ENCODE measurements around the gene KMT2D. TPM values are rescaled to one million over a fixed set of nuclear protein-coding genes. Genes with fewer than 3 reads are reported as not detected.

The KMT2D gene
- 10.7 and 15.2 TPM in 2 replicates for total RNA-seq (2014; rRNA removed; shearing (Covaris generic); ENCODE audit: low replicate concordance)

- peak; percentile 94 for DNase-seq (ENCODE audit: low read depth)
- in situ Hi-C loops (cut with HindIII; ENCODE audit: low pct_unique_long_range_greater_than_20kb, low sequenced_read_pairs), result loop anchor here (10.0 kb wide), 1 partner anchor 174 kb away; no protein-coding TSS in a partner anchor
Measured at GRCh38 chr12:49060237-49061156, at the start of gene KMT2D. TSS of gene KMT2D (minus strand) at chr12:49060794. CDS start at chr12:49055324, 5,470 bp downstream.

DNA sequence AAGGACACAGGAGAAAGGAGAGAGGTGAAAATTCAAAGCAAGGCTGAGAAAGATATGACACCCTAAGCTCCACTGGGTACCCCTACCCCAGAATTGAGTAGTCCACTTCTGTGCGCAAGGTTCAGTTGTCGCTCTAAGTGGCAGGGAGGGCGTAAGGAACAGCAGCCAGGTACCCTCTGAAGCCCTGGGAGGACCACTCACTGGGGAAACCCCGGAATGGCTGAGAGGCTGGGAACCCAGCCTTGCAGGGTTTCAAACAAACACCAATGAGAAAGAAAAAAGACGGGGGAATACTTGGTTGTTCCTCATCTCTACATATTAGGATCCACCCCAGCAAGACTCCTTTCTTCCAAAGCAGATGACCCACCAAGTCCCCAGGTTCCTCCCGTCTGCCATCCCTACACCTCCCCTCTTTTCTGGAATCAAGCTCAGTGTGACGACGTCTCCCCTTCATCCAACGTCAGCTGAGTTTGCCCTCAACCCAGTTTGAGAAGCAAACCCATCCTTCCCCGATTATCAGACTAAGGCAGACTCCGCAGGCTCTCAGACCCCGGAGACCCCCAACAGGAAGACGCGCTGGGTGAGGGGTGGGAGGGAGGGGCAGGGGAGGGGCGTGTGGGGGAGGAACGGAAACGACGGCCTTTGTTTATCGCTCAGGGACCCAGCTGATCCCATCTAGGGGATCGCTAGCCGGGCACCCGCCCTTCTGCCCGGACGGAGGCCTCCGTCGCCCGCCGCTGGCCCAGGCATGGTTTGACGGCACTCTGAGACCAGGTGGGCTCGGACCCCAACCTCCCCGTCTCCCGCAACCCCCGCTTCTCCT, 49.3 kb upstream of the KMT2D start:
- no peak for DNase-seq (ENCODE audit: low read depth)
- in situ Hi-C loops (cut with HindIII; ENCODE audit: low pct_unique_long_range_greater_than_20kb, low sequenced_read_pairs), result no loop called here

DNA sequence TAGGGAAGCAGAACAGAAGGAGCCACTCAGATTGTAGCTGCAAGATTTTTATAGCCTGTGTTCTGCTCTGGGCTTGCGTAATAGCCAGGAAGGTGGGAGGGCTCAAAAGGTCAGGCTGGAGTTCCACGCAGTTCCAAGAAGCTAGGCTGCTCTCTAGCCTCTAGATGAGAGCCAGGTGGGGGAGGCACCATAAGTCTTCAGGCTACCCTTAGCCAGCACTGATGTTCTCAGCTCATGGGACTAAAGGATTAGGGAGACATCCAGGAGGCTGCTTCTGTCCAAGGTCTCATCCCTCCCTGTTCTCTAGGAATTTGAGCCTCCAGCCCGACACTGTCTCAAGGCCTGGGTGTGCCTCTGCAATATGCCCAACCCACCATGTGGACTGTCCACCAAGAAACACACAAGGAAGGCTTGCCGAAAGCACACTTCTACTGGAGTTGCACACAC, 48.4 kb upstream of the KMT2D start:
- no peak for DNase-seq (ENCODE audit: low read depth)
- in situ Hi-C loops (cut with HindIII; ENCODE audit: low pct_unique_long_range_greater_than_20kb, low sequenced_read_pairs), result no loop called here

DNA sequence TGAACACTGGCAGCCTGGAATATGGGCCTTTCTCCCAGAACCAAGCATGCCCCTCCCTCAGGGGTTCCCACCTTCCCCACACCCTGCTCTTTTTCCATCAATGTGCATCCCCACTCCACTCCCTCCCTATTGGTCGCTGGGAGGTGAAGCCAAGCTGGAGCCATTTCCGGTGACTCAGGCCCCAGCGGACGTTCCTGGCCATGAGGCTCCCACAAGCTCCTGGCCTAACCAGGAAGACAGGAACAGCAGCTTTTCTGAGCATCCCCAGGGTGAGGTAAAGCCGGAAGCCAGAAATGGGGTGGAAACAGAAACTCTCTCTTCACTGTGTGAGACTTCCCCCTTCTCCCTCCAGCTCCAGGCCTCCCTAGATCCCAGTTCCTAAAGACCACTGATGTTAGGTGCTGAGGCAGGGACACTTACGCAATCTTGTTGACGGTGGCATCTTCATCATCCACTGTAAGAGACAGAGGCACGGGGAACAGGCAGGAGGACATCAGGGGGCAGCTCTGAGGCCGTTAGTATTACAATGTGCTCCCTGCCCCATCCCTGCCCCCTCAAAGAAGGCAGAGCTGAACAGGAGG, 45.0 kb upstream of the KMT2D start:
- DNase-seq (ENCODE audit: low read depth), result no peak
- in situ Hi-C loops (cut with HindIII; ENCODE audit: low pct_unique_long_range_greater_than_20kb, low sequenced_read_pairs), result no loop called here

GRCh38 chr12:49104822-49105221, 44.2 kb upstream of the KMT2D start:
- in situ Hi-C loops (cut with HindIII; ENCODE audit: low pct_unique_long_range_greater_than_20kb, low sequenced_read_pairs), result no loop called here
- DNase-seq (ENCODE audit: low read depth), result no peak

DNA sequence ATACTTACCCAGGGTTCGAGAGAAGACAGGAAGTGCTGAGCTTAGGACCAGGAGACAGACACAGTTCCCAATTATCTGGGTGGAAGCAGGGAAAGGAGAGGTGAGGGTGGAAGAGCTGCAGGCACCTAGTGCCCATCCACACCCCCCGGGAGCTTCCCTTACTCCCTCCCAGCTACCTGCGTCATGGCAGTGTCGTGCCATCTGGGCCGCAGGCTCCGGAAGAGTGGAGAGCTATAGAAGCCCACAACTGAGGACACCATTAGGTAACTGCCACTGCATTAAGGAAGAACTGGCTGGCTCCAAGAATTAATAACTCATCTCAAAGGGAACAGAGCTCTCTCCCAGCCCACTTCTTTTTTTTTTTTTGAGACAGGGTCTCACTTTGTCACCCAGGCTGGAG, 39.8 kb upstream of the KMT2D start:
- in situ Hi-C loops (cut with HindIII; ENCODE audit: low pct_unique_long_range_greater_than_20kb, low sequenced_read_pairs), result no loop called here
- DNase-seq (ENCODE audit: low read depth), result no peak

DNA sequence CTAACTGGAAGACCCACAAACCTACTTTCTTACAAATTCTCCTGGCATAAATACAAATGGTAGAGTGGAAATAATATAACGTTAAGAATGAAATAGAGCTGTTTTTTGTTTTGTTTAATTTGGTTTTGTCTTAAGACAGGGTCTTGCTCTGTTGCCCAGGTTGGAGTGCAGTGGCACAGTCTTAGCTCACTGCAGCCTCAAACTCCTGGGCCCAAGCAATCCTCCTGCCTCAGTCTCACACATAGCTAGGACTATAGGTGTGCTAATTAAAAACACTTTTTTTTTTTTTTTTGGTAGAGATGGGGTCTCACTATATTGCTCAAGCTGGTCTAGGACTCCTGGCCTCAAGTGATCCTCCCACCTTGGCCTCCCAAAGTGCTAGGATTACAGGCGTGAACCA, 38.1 kb upstream of the KMT2D start:
- DNase-seq (ENCODE audit: low read depth), result no peak
- in situ Hi-C loops (cut with HindIII; ENCODE audit: low pct_unique_long_range_greater_than_20kb, low sequenced_read_pairs), result no loop called here

DNA sequence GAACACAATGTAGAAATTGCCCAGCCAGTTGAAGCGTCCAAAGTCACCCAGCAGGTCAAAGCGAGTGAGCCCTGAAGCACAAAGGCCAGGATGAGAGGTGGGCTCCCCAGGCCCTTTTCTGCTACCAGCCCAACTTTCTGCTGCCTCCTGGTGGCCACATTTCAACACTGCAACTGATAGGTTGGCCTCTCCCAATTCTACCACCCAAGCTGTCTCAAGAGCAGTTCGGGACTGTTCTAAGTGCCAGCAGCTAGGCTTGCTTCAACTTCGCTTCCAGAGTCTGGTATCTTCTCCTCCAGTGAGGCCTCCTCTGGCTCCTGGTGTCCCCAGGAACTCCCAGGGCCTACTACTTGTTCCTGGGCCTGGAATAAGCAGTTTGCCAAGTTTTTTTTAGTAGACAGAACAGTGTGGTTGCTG, 37.4 kb upstream of the KMT2D start:
- in situ Hi-C loops (cut with HindIII; ENCODE audit: low pct_unique_long_range_greater_than_20kb, low sequenced_read_pairs), result no loop called here
- peak; percentile 28 for DNase-seq (ENCODE audit: low read depth)

DNA sequence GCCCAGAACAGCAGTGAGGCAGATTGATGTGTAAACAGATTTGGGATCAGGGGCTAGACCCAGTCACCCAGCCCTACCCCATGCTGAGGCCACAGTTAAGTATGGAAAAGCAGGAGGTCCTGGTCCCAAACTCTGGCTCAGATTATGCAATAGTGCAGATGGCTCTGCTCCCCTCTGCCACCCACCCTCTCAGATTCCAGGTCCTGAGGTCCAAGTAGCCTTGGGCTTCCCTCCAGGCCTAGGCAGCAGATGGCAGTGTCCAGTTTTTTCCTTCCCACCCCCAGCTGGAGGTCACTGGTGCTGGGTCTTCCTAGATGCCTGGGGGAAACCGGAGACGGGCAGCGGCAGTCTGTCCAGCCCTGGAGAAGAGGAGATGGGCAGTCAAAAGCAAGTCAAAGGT, 36.8 kb upstream of the KMT2D start:
- no peak for DNase-seq (ENCODE audit: low read depth)
- in situ Hi-C loops (cut with HindIII; ENCODE audit: low pct_unique_long_range_greater_than_20kb, low sequenced_read_pairs), result no loop called here

- in situ Hi-C loops (cut with HindIII; ENCODE audit: low pct_unique_long_range_greater_than_20kb, low sequenced_read_pairs), result no loop called here
- DNase-seq (ENCODE audit: low read depth), result no peak
Measured at GRCh38 chr12:49094975-49095365, 34.4 kb upstream of the KMT2D start.

DNA sequence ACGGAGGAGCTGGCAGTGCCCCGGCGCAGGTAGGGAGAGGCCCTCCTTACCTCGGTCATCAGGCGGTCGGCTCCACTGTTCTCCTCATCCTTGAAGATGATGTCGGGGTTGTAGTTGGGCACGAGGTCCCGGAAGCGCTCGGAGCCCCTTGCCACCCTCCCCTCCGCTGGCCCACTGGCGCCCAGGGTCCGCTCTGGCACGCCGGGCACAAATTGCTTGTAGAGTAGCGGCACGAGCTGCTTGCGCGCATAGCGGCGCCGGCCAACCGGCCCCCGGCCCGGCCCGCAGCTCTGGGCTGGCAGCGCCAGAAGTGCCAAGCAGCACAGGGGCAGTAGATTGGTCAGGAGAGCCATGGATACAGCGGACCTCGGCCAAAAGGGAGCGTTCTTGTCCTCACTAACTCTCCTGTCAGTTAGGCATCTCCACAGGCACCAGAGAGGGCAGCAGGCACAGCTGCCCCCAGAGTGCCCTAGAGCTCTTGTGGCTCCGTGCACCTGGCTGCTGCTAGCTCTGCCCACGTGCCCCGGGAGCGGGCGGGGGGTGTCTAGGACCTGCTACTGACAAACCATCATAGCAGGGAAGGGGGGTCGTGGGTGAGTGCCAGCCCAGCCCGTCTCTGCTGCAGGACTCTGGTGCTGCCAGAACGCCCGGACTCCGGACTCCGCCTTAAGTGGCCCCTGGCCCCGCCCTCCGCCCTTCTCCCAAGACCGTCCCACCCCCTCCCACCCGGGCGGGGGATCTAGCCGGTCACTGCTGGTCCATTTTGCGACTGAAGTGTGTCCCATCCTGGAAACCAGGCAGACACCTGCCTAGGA, 33.8 kb upstream of the KMT2D start, which contains the start of gene DHH:
Gene DHH (minus strand): TSS at position 642 of the 815 bp plus-strand sequence. CDS start 289 bp downstream, at position 353.
- in situ Hi-C loops (cut with HindIII; ENCODE audit: low pct_unique_long_range_greater_than_20kb, low sequenced_read_pairs), result no loop called here
- no peak for DNase-seq (ENCODE audit: low read depth)

GRCh38 chr12:49093792-49094159, 33.2 kb upstream of the KMT2D start:
- in situ Hi-C loops (cut with HindIII; ENCODE audit: low pct_unique_long_range_greater_than_20kb, low sequenced_read_pairs), result no loop called here
- DNase-seq (ENCODE audit: low read depth), result no peak

DNA sequence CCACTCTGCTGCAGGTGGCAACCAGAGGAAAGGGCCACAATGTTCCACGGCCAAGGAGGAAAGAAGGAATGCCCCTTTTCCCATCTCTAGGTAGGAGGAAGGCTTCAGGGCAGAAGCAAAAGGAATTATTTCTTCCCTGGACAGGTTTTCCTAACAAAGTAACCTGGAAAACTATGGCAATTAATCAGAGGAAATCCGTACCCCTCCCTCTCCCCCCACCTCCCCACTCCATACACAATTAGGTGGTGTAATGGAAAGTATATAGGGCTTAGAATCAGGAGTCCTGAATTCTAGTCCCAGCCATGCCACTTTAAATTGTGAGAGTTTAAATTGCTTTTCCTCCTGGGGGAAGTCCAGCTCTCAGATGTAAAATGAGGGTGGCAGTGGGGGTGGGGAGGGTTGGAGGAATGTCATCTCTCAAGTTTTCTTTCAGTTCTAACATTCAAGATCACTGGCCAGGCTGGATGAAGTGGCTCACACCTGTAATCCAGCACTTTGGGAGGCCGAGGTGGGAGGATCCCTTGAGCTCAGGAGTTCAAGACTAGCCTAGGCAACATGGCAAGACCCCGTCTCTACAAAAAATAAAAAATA, 32.3 kb upstream of the KMT2D start:
- in situ Hi-C loops (cut with HindIII; ENCODE audit: low pct_unique_long_range_greater_than_20kb, low sequenced_read_pairs), result no loop called here
- DNase-seq (ENCODE audit: low read depth), result no peak

DNA sequence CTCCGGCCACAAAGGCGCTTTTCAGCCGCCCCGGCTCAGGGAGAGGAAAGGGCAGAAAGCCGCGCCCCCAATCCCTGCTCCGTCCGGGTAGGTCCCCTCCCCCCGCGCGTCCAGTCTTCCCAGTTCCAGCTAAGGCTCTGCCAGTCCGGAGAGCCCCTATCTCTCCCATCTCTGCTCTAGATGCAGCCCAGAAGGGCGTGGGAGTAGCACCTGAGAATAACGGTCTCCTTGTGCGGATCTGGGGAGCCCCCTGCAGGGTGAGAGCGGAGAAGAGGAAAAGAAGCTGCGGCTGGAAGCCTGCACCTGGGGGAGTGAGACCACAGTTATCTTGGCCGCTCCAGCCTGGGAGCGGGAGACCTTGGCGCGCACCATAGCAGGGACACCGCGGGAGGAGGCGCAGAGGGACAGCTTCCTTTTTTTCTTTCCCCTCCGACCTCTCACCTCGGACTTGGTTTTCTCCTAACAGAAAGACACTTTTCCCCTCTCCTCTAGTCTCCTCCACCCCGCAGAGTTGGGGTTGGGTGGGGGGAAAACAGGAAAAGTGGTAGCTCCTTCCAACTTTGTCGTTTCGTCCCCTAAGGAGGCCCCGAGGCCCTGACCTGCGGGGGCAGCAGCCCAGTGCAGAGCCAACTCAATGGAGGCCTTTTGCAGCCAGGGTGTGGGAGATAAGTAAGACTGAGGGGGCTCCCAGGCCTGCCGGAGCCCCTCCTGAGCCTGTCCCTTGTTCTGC, 31.7 kb upstream of the KMT2D start:
- in situ Hi-C loops (cut with HindIII; ENCODE audit: low pct_unique_long_range_greater_than_20kb, low sequenced_read_pairs), result no loop called here
- no peak for DNase-seq (ENCODE audit: low read depth)

- in situ Hi-C loops (cut with HindIII; ENCODE audit: low pct_unique_long_range_greater_than_20kb, low sequenced_read_pairs), result no loop called here
- no peak for DNase-seq (ENCODE audit: low read depth)
Measured at GRCh38 chr12:49091836-49092085, 31.2 kb upstream of the KMT2D start.

- DNase-seq (ENCODE audit: low read depth), result no peak
- in situ Hi-C loops (cut with HindIII; ENCODE audit: low pct_unique_long_range_greater_than_20kb, low sequenced_read_pairs), result no loop called here
Measured at GRCh38 chr12:49091056-49091835, 30.7 kb upstream of the KMT2D start.
